H4 (cell line): Measurements from ENCODE around the gene TMCC2. TPM values are rescaled to one million over a fixed set of nuclear protein-coding genes. Genes with fewer than 3 reads are reported as not detected.

Source experiments
- DNase-seq: peaks from one replicate; pipeline ENCODE4 v3.0.0-alpha.2; 2015; ENCODE audit warnings: low spot score
- total RNA-seq: library from RNA; depleted of rRNA; stranded (reverse); fragments of >200 nt; shearing (Covaris generic); gene quantifications from 2 replicates; pipeline ENCODE4 v1.2.3, GENCODE V29; 2014

The TMCC2 gene
- total RNA-seq, 1 experiment from 2014 or later, result 0.74 TPM

GRCh38 chr1:205301842-205302588, 74.3 kb downstream of the TMCC2 start:
- no peak for DNase-seq

- no peak for DNase-seq
These were observed 75.6 kb downstream of the TMCC2 start for GRCh38 chr1:205303247-205303888.

- no peak for DNase-seq
These were observed 76.4 kb downstream of the TMCC2 start for GRCh38 chr1:205304046-205304694.

- DNase-seq, result no peak
These were observed 76.9 kb downstream of the TMCC2 start for GRCh38 chr1:205304695-205305070.

GRCh38 chr1:205306929-205307566, 79.3 kb downstream of the TMCC2 start:
- no peak for DNase-seq

GRCh38 chr1:205309741-205310140, 82.0 kb downstream of the TMCC2 start:
- no peak for DNase-seq

GRCh38 chr1:205310976-205311704, 83.4 kb downstream of the TMCC2 start:
- DNase-seq, result no peak

GRCh38 chr1:205312866-205313562, 85.3 kb downstream of the TMCC2 start:
- DNase-seq, result no peak

- no peak for DNase-seq
These were observed 86.0 kb downstream of the TMCC2 start for GRCh38 chr1:205313563-205314308.

- DNase-seq, result no peak
These were observed 87.4 kb downstream of the TMCC2 start for GRCh38 chr1:205315008-205315618.

- DNase-seq, result no peak
These were observed 88.4 kb downstream of the TMCC2 start for GRCh38 chr1:205316161-205316566.

- peak; percentile 54 for DNase-seq
These were observed 89.7 kb downstream of the TMCC2 start for GRCh38 chr1:205317311-205317917.

- DNase-seq, result no peak
These were observed 90.7 kb downstream of the TMCC2 start for GRCh38 chr1:205318231-205318991.

GRCh38 chr1:205319081-205320018, 91.6 kb downstream of the TMCC2 start:
- DNase-seq, result peak; percentile 87

GRCh38 chr1:205321162-205321958, 93.6 kb downstream of the TMCC2 start, which contains the start of gene NUAK2:
NUAK2 (minus strand) TSS chr1:205321745; CDS start chr1:205321628, 117 bp downstream.
- DNase-seq, result peak; percentile 67

GRCh38 chr1:205321959-205322283, 94.2 kb downstream of the TMCC2 start:
- DNase-seq, result no peak
